Epithelial cell of esophagus (primary cell): ENCODE results near the gene IGLL5.
A peak's percentile ranks its signal among the peaks of the same experiment; 100 is the strongest.

Experiments used
- DNase-seq: peaks from one replicate; pipeline ENCODE4 v3.0.0; 2010; ENCODE audit warnings: low read depth
- H3K4me3 ChIP-seq: 2 replicates; pipeline ENCODE4 v1.5.1; 2011; ENCODE audit warnings: mild to moderate bottlenecking, low read length, control low read depth
- TF ChIP-seq, protein P1 (sequence below): IDR thresholded peaks from 2 replicates; pipeline ENCODE4 v1.5.1; 2011; ENCODE audit warnings: low read depth, mild to moderate bottlenecking, low read length, control low read depth, inconsistent platforms; ENCODE audit not compliant: insufficient read depth; ENCODE audit errors: missing control alignments

The IGLL5 gene

DNA sequence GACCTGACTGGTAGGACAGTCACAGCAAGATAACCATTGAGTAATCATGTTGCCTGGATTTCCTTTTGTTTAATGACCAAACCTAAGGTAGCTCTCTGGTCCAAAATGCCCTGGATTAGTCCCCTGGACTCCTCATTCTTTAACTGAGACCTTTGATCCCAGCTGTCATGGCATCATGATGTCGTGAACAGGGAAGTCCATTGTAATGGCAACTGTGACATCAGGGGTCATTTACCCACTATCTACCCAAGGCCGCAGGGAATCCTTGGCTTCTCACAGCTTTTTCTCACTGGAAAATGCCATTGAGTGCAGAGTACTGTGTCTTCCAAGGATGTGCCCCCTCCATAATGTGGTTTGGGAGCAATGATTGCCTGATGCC, 29.1 kb upstream of the IGLL5 start:
- TF ChIP-seq, protein P1, sequence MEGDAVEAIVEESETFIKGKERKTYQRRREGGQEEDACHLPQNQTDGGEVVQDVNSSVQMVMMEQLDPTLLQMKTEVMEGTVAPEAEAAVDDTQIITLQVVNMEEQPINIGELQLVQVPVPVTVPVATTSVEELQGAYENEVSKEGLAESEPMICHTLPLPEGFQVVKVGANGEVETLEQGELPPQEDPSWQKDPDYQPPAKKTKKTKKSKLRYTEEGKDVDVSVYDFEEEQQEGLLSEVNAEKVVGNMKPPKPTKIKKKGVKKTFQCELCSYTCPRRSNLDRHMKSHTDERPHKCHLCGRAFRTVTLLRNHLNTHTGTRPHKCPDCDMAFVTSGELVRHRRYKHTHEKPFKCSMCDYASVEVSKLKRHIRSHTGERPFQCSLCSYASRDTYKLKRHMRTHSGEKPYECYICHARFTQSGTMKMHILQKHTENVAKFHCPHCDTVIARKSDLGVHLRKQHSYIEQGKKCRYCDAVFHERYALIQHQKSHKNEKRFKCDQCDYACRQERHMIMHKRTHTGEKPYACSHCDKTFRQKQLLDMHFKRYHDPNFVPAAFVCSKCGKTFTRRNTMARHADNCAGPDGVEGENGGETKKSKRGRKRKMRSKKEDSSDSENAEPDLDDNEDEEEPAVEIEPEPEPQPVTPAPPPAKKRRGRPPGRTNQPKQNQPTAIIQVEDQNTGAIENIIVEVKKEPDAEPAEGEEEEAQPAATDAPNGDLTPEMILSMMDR = no peak
- no peak overlapping the region for H3K4me3 ChIP-seq
- no peak for DNase-seq

DNA sequence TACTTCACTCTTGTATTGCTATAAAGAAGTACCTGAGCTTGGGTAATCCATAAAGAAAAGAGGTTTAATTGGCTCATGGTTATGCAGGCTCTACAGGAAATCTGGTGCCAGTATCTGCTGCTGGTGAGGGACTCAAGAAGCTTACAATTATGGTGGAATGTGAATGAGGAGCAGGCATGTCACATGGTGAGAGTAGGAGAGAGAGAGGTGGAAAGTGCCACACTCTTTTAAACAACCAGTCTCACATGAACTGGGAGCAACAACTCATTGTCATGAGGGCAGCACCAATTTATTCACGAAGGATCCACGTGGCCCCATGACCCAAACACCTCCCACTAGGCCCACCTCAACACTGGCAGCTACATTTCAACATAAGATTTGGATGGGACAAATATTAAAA, 24.6 kb upstream of the IGLL5 start:
- H3K4me3 ChIP-seq = no peak overlapping the region
- DNase-seq = no peak
- TF ChIP-seq, protein P1 = no peak

DNA sequence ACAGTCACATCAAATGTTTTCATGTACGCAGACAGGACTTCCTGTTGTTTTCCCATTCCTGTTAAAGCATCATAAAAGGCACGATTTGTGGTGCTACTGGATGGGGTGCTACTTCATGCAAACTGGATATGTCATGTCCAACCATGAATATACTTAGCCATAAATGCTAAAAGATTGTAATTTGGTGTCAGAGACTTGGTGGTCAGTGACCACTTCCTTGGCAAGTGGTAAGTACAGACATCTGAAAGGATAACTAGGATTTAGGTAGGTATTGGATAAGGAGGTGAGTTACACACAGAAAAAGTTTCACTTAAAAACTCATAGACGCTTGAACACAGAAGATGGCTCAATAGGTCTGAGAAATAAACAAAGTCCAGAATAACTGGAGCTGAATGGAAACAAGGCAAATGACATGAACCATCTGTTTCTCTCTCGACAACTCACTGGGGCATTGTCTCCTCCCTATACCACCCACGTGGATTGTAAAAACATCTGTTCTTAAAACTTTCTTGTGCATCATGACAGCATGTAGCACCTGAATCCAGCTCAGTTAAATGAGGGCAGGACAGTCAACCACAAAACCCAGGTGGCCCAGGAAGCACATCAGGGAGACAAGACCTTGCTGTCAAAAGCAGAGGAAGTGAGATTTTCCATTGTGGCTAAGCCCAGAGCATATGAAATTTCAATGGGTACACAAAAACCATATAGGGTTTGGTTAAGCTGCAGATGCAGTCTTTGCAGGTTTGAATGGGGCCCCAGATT, 22.1 kb upstream of the IGLL5 start:
- TF ChIP-seq, protein P1 = no peak

DNA sequence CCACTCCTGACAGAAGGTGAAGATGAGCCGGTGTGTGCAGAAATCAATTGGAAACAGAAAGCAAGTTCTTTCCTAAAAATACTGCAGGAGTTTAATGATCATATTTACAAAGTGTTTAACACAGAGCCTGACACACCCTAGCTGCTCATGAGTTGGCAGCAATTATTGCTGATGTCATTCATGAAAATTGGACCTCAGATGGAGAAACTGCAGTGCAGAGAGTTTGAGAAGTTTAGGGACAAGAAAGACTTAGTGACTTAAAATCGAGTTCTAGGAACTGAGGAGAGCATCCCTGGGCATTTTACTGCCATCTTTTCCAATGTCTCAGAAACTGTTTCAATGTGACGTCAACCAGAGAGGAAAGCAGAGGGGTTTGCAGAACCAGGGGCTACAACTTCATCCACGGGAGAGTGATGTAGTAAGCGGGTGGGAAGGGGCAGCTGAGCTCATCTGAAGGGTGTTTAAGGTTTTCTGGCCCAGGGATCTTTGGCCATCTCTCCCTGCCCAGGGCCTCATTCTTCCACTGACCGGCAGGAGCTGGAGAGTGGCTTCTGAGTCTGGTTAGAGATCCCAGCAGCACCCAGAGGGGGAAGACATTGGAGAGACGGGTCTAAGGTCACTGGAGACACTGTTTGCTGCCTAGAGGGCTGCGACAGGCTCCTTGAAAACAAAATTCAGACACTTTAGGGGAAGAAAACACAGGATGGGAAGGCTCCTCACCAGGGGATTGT, 21.1 kb upstream of the IGLL5 start:
- TF ChIP-seq, protein P1 = no peak
- H3K4me3 ChIP-seq = no peak overlapping the region
- peak; percentile 4 for DNase-seq

More for the DNA sequence above, 22.1 kb upstream of the IGLL5 start:
- DNase-seq = no peak
- no peak overlapping the region for H3K4me3 ChIP-seq

DNA sequence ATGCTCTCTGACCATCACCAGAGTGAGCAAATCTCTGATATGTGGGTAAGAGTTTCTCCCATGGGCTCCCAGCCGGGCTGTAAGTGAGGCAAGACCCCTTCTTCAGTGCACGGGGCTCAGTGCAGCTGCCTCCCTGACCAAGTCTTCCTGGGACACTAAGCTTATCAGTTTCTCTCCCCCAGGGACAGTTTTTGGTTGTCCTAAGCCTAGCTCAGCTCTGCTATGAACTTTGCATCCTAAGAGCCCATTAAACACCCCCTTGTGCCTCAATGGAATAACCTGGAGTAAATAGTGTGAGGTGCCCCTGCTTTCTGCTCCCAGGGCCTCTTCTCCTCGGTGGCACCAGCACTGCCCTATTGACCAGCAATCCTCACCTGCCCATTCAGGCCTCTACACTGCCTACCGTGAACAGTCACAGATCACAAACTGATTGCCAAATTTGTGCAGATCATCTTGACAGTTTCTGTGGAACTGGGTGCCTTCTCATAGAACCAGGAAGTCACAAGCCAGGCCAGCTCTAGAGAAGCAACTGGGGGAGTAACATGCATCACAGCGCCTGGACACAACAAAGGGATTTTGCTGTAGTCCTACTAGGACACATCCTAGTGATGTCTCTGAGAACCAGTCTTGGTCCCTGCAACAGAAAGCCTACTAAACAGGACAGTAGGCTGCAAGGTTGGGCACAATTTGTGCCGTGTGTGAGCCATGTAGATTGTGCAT, 19.5 kb upstream of the IGLL5 start:
- DNase-seq = no peak
- TF ChIP-seq, protein P1 = no peak
- H3K4me3 ChIP-seq = no peak overlapping the region

DNA sequence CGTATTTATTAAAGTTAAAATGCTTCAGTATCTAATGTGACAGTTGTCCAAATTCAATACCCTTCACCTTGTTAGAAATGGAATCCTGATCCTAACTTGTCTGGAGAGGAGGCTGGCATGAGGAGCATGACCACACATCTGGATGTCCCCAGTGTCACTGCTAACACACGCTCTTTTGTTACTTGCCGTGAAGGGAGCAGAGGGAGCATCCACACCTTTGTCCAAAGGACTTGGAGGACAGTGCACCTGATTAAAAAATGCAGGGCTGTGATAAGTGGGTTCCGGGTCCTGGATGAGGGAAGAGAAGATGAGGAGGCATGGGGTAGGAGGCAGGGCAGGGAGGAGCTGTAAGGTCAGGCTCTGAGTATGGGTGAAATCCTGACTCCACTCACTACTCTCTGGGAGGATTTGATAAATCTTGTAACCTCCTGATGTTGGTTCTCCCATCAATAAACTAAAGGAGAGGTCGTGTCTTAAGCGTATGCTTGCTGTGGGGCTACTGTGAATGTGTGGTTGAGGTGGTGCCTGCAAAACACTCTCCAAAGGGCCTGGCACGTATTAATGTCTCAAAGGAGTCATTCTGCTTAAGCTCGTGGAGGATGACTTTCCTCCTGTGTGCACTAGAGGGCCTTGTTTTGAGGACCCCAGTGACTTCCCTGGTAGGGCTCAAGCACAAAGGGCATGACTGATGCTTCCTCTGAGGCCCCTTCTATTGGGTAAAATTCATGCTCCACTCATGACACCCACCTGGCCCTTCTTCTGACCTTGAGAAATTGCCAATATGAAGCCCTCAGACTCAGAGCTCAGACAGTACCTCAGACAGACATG, 16.8 kb upstream of the IGLL5 start:
- no peak overlapping the region for H3K4me3 ChIP-seq
- no peak for DNase-seq
- TF ChIP-seq, protein P1 = no peak
